ENCODE results near the gene NCS1. TPM values are rescaled to one million over a fixed set of nuclear protein-coding genes. Genes with fewer than 3 reads are reported as not detected.

NCS1 gene
- total RNA-seq, 1 donor from 2014 or later: 1.0 TPM

- intact Hi-C loops (cut with micrococcal nuclease): no loop called here
Measured at GRCh38 chr9:130193531-130194377, 21.6 kb downstream of the NCS1 start.

- intact Hi-C loops (cut with micrococcal nuclease): no loop called here
Measured at GRCh38 chr9:130194378-130194932, 22.3 kb downstream of the NCS1 start.

- intact Hi-C loops (cut with micrococcal nuclease): no loop called here
Measured at GRCh38 chr9:130195638-130196037, 23.4 kb downstream of the NCS1 start.

GRCh38 chr9:130196643-130197042, 24.4 kb downstream of the NCS1 start:
- intact Hi-C loops (cut with micrococcal nuclease): no loop called here

- intact Hi-C loops (cut with micrococcal nuclease): no loop called here
Measured at GRCh38 chr9:130197386-130197785, 25.2 kb downstream of the NCS1 start.

- intact Hi-C loops (cut with micrococcal nuclease): no loop called here
Measured at GRCh38 chr9:130197888-130198287, 25.7 kb downstream of the NCS1 start.

- intact Hi-C loops (cut with micrococcal nuclease): no loop called here
Measured at GRCh38 chr9:130198501-130199179, 26.4 kb downstream of the NCS1 start.

- intact Hi-C loops (cut with micrococcal nuclease): no loop called here
Measured at GRCh38 chr9:130199605-130200004, 27.4 kb downstream of the NCS1 start.

- intact Hi-C loops (cut with micrococcal nuclease): no loop called here
Measured at GRCh38 chr9:130200038-130200849, 28.0 kb downstream of the NCS1 start.

GRCh38 chr9:130201399-130201873, 29.2 kb downstream of the NCS1 start:
- intact Hi-C loops (cut with micrococcal nuclease): no loop called here

- intact Hi-C loops (cut with micrococcal nuclease): no loop called here
Measured at GRCh38 chr9:130201974-130202373, 29.8 kb downstream of the NCS1 start.

GRCh38 chr9:130204341-130204740, 32.1 kb downstream of the NCS1 start:
- intact Hi-C loops (cut with micrococcal nuclease): no loop called here

GRCh38 chr9:130204959-130205358, 32.8 kb downstream of the NCS1 start:
- intact Hi-C loops (cut with micrococcal nuclease): no loop called here

- intact Hi-C loops (cut with micrococcal nuclease): no loop called here
Measured at GRCh38 chr9:130205912-130206311, 33.7 kb downstream of the NCS1 start.

- intact Hi-C loops (cut with micrococcal nuclease): no loop called here
Measured at GRCh38 chr9:130206579-130206978, 34.4 kb downstream of the NCS1 start.

- intact Hi-C loops (cut with micrococcal nuclease): no loop called here
Measured at GRCh38 chr9:130207241-130207992, 35.2 kb downstream of the NCS1 start.

- intact Hi-C loops (cut with micrococcal nuclease): no loop called here
Measured at GRCh38 chr9:130208600-130209347, 36.6 kb downstream of the NCS1 start.

GRCh38 chr9:130209422-130209821, 37.2 kb downstream of the NCS1 start:
- intact Hi-C loops (cut with micrococcal nuclease): no loop called here

GRCh38 chr9:130211548-130212226, 39.5 kb downstream of the NCS1 start:
- intact Hi-C loops (cut with micrococcal nuclease): no loop called here
